ENCODE measurements around the gene FGF9. TPM values are rescaled to one million over a fixed set of nuclear protein-coding genes. Genes with fewer than 3 reads are reported as not detected.

The FGF9 gene
- total and polyA plus RNA-seq, 10 of the 15 experiments (the other 5 are each of a cell fraction or from before 2014, with no cell fraction given): 0.05 to 1.5 (median 0.83) TPM

- H4K20me1 ChIP-seq (ENCODE audit: control insufficient read depth, insufficient read depth): no peaks in the 10 kb centered on the region
- no peak overlapping the region for H3K9ac ChIP-seq (ENCODE audit: control insufficient read depth, insufficient read depth, low read length)
- no peak overlapping the region for H2AFZ ChIP-seq (ENCODE audit: control insufficient read depth, low read depth, low read length)
- ChIA-PET POLR2A (no interaction called here), RAD21 (ENCODE audit: unreplicated experiment) (no interaction called here), CTCF (interaction anchor here (0.6 kb wide), 1 partner anchor 1602 kb away, joined by 3 read pairs; no protein-coding TSS in a partner anchor), SMC1A (ENCODE audit: uncharacterized antibody, unreplicated experiment) (no interaction called here)
- TF ChIP-seq WRNIP1 (IDR thresholded peaks at IDR 0.05; ENCODE audit: borderline replicate concordance, low read depth, low read length) (no peak), SREBF2 (IDR thresholded peaks at IDR 0.05; ENCODE audit: low read length) (no peak), ATF3 (IDR thresholded peaks at IDR 0.05; ENCODE audit: borderline replicate concordance, extremely low read depth, low read depth, low read length) (no peak), PAX8 (IDR thresholded peaks at IDR 0.05) (no peak), EED (IDR thresholded peaks at IDR 0.05; ENCODE audit: low read depth) (no peak), DPF2 (IDR thresholded peaks at IDR 0.05) (no peak), PKNOX1 (IDR thresholded peaks at IDR 0.05) (no peak), NFIC (IDR thresholded peaks at IDR 0.05; ENCODE audit: low read depth, low read length) (no peak), RB1 (IDR thresholded peaks at IDR 0.05; ENCODE audit: borderline replicate concordance) (no peak), MEF2A (IDR thresholded peaks at IDR 0.05; ENCODE audit: insufficient read depth, low read depth, low read length) (no peak), CHD2 (IDR thresholded peaks at IDR 0.05; ENCODE audit: borderline replicate concordance, low read depth, low read length) (no peak)
- FAIRE-seq (no peak), ATAC-seq (no peak), DNase-seq (ENCODE audit: low read depth, low spot score) (no peak)
- no peaks in the 10 kb centered on the region; the same call in 2 of the 3 replicates for H3K9me3 ChIP-seq (replicated peaks; ENCODE audit: control insufficient read depth, insufficient read depth, low read length)
- H3K27me3 ChIP-seq (replicated peaks in 1 of 2; ENCODE audit: control insufficient read depth in 2 of 2, insufficient read depth in 2 of 2, low read length in 1 of 2): no peaks in the 10 kb centered on the region
- in situ Hi-C loops (cut with MboI) (no loop called here), intact Hi-C loops (cut with micrococcal nuclease; ENCODE audit: unreplicated experiment) (no loop called here)
- 0% methylated on average over 8 of the region's 8 CpGs for WGBS (ENCODE audit: insufficient coverage, insufficient replicate concordance, low lambda C conversion rate, missing lambda C conversion rate)
- H3K4me2 ChIP-seq (ENCODE audit: control insufficient read depth, insufficient read depth): no peak overlapping the region
- H3K79me2 ChIP-seq (ENCODE audit: control insufficient read depth, insufficient read depth, low read length): no peaks in the 10 kb centered on the region
- H3K4me1 ChIP-seq (ENCODE audit: control insufficient read depth, insufficient read depth, low read length): no peaks in the 10 kb centered on the region
- H3K4me3 ChIP-seq: no peak overlapping the region
- H3K36me3 ChIP-seq (ENCODE audit: control insufficient read depth in 2 of 2, insufficient read depth in 2 of 2, low read length in 1 of 2): no peaks in the 10 kb centered on the region
- no peak overlapping the region for H3K27ac ChIP-seq (ENCODE audit: control insufficient read depth, insufficient read depth)
- BruUV-seq (replicated peaks): no TSS peak
Measured at GRCh38 chr13:21739771-21740170, 68.9 kb downstream of the FGF9 start.

Measured in GM12878 (cell line).